GM12878 (cell line): ENCODE measurements around the gene SRSF7.

Experiments used
- NFYB ChIP-seq: IDR thresholded peaks from 2 replicates; pipeline ENCODE4 v1.6.1; 2011; ENCODE audit warnings: low read depth, mild to moderate bottlenecking, low read length, improper control_type of control experiment, moderate library complexity; ENCODE audit not compliant: insufficient read depth
- POLR2A ChIP-seq: IDR thresholded peaks from 2 replicates; pipeline ENCODE4 v1.6.1; 2011; ENCODE audit warnings: low read depth, mild to moderate bottlenecking, low read length
- POLR2AphosphoS2 ChIP-seq: IDR thresholded peaks from 2 replicates; pipeline ENCODE4 v1.6.1; 2011; ENCODE audit warnings: low read depth, mild to moderate bottlenecking, low read length, improper control_type of control experiment, moderate library complexity
- USF2 ChIP-seq: IDR thresholded peaks from 2 replicates; pipeline ENCODE4 v1.6.1; 2011; ENCODE audit warnings: low read depth, low read length, improper control_type of control experiment, borderline replicate concordance
- ZBTB33 ChIP-seq: fragments of 450-650 bp; IDR thresholded peaks from 2 replicates; pipeline ENCODE4 v1.6.1; 2017; ENCODE audit warnings: mild to moderate bottlenecking

- no peak for TF ChIP-seq ZBTB33
- no peak for TF ChIP-seq POLR2A
- no peak for TF ChIP-seq POLR2AphosphoS2
- TF ChIP-seq USF2 = no peak
- no peak for TF ChIP-seq NFYB
These were observed 12.1 kb upstream of the SRSF7 start for GRCh38 chr2:38763228-38763627.
